ENCODE measurements around the gene CDK14. TPM values are rescaled to one million over a fixed set of nuclear protein-coding genes. Genes with fewer than 3 reads are reported as not detected.
"Not testable (repeated sequence)": the region's sequence is repeated elsewhere in the genome, so short reads cannot be mapped to it uniquely, and the experiment has no call there.

The CDK14 gene
- total and polyA plus RNA-seq, 5 experiments from 2014 or later, result 0.15 to 3.6 (median 2.8) TPM; not detected in 2

DNA sequence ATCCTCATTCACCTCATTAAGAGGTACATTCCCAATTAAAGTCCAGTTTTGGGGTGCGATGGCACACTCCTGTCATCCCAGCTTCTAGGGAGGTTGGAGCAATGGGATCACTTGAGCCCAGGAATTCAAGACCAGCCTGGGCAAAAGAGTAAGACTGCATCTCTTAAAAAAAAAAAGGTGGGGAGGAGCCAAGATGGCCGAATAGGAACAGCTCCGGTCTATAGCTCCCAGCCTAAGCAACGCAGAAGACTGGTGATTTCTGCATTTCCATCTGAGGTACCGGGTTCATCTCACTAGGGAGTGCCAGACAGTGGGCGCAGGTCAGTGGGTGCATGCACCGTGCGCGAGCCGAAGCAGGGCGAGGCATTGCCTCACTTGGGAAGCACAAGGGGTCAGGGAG, 577.1 kb downstream of the CDK14 start:
- H3K27ac Mint-ChIP-seq, H3K9me3 Mint-ChIP-seq, H3K4me1 Mint-ChIP-seq, ATAC-seq, H3K36me3 Mint-ChIP-seq, POLR2A ChIA-PET, DNase-seq, H3K4me3 Mint-ChIP-seq: not testable (repeated sequence)
- peaks cover 0 to 14% (median 0%) of the 10 kb centered on the region in 5 donors for H3K27me3 Mint-ChIP-seq

DNA sequence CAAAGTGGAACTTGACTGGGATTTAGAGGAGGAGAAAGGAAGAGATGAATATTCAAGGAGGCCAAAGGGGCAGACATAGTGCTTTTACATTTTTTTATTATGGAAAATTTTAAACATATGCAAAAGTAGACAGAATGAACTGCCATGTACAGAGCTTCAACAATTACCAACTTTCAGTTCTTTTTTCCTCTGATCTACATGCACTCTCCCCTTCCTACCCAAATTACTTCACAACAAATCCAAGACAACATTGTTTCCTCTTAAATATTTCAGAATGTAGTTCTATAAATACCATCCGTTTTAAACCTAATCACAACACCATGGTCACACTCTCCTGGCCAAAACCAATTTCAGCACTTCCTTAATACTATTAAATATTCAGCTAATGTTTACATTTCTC, 584.6 kb downstream of the CDK14 start:
- H3K9me3 Mint-ChIP-seq, result peaks cover 0 to 15% (median 0%) of the 10 kb centered on the region in 9 donors
- peaks cover 0 to 12% (median 2%) of the 10 kb centered on the region in 5 donors for H3K27me3 Mint-ChIP-seq
- DNase-seq (no peak), ATAC-seq (no peak)
- POLR2A ChIA-PET, result no interaction called here
- H3K4me3 Mint-ChIP-seq, result no peak overlapping the region
- H3K36me3 Mint-ChIP-seq, result peaks cover 0 to 4% (median 0%) of the 10 kb centered on the region in 3 donors
- H3K27ac Mint-ChIP-seq, result no peak overlapping the region
- H3K4me1 Mint-ChIP-seq, result no peaks in the 10 kb centered on the region

- POLR2A ChIA-PET, result no interaction called here
These were observed 585.8 kb downstream of the CDK14 start for GRCh38 chr7:91181949-91182348.

GRCh38 chr7:91182819-91183764, 587.0 kb downstream of the CDK14 start:
- peaks cover 0 to 15% (median 0%) of the 10 kb centered on the region in 9 donors for H3K9me3 Mint-ChIP-seq
- peaks cover 0 to 16% (median 2%) of the 10 kb centered on the region in 5 donors for H3K27me3 Mint-ChIP-seq
- peaks cover 0 to 4% (median 0%) of the 10 kb centered on the region in 3 donors for H3K36me3 Mint-ChIP-seq
- DNase-seq (no peak), ATAC-seq (no peak)
- H3K27ac Mint-ChIP-seq, result no peak overlapping the region
- H3K4me1 Mint-ChIP-seq, result no peaks in the 10 kb centered on the region
- H3K4me3 Mint-ChIP-seq, result no peak overlapping the region
- POLR2A ChIA-PET, result interaction anchor here (0.6 kb wide), 1 partner anchor 13 kb away, joined by 5 read pairs; no protein-coding TSS in a partner anchor

More at GRCh38 chr7:91181949-91182348, 585.8 kb downstream of the CDK14 start:
- Mint-ChIP-seq H3K9me3 (peaks cover 0 to 15% (median 0%) of the 10 kb centered on the region in 9 donors), H3K4me1 (no peaks in the 10 kb centered on the region), H3K27me3 (peaks cover 0 to 12% (median 2%) of the 10 kb centered on the region in 5 donors), H3K36me3 (peaks cover 0 to 4% (median 0%) of the 10 kb centered on the region in 3 donors), H3K4me3 (no peak overlapping the region), H3K27ac (no peak overlapping the region)
- ATAC-seq (no peak), DNase-seq (no peak)

- ATAC-seq (no peak), DNase-seq (no peak)
- Mint-ChIP-seq H3K27me3 (peaks cover 0 to 16% (median 2%) of the 10 kb centered on the region in 5 donors), H3K9me3 (peaks cover 0 to 7% (median 0%) of the 10 kb centered on the region in 9 donors), H3K4me1 (no peaks in the 10 kb centered on the region), H3K27ac (no peak overlapping the region), H3K36me3 (peaks cover 0 to 4% (median 0%) of the 10 kb centered on the region in 3 donors), H3K4me3 (no peak overlapping the region)
- POLR2A ChIA-PET, result no interaction called here
These were observed 589.6 kb downstream of the CDK14 start for GRCh38 chr7:91185771-91186170.

DNA sequence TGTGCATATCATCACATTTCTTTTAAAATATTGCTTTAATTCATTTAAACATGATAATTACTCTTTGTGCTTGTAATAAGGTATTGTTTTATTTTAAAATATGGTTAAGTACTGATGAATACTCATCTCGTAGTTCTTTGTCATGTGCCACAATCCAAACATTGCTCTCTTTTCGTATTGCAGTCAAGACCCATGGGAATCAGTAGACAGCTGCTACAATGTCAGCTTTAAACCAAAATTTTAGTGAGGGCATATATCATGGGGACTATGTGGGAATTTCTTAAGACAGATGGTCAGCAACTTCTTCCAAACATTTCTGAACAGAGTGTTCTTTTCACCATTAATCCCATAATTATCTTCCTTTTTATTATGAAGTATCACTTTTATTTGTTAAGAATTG, 590.9 kb downstream of the CDK14 start:
- Mint-ChIP-seq H3K4me3 (no peak overlapping the region), H3K36me3 (no peaks in the 10 kb centered on the region), H3K27me3 (peaks cover 0 to 16% (median 2%) of the 10 kb centered on the region in 5 donors), H3K9me3 (peaks cover 0 to 2% (median 0%) of the 10 kb centered on the region in 9 donors), H3K4me1 (no peaks in the 10 kb centered on the region), H3K27ac (no peak overlapping the region)
- DNase-seq, result no peak
- ATAC-seq, result no peak
- POLR2A ChIA-PET, result no interaction called here

GRCh38 chr7:91191771-91192170, 595.6 kb downstream of the CDK14 start:
- peaks cover 0 to 2% (median 0%) of the 10 kb centered on the region in 9 donors for H3K9me3 Mint-ChIP-seq
- ATAC-seq (no peak), DNase-seq (no peak)
- POLR2A ChIA-PET, result no interaction called here
- H3K36me3 Mint-ChIP-seq, result no peaks in the 10 kb centered on the region
- H3K27me3 Mint-ChIP-seq, result peaks cover 1 to 13% (median 3%) of the 10 kb centered on the region in 5 donors
- H3K4me1 Mint-ChIP-seq, result no peaks in the 10 kb centered on the region
- H3K4me3 Mint-ChIP-seq, result no peak overlapping the region
- H3K27ac Mint-ChIP-seq, result no peak overlapping the region

DNA sequence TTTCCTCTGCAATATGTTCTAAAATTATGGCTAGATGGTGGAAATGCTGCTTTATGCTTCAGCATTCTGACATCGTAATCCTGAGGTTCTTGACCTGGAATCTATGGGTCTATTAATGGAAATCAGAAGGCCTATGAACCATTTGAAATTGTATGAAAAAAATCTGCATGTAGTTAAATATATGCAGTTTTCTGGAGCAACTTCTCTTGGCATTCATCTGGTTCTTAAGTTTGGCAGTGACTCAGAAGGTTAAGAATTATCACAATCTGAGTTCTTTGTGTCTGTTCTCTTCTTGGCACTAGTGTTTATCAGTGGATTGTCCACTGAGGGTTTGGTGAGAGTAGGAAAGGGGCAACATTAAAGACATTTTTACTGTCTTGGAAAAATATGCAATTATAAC, 597.0 kb downstream of the CDK14 start:
- POLR2A ChIA-PET, result no interaction called here
- ATAC-seq, result no peak
- Mint-ChIP-seq H3K27ac (no peak overlapping the region), H3K4me1 (no peaks in the 10 kb centered on the region), H3K4me3 (no peak overlapping the region), H3K36me3 (no peaks in the 10 kb centered on the region), H3K9me3 (peaks cover 0 to 2% (median 0%) of the 10 kb centered on the region in 9 donors), H3K27me3 (peaks cover 1 to 12% (median 3%) of the 10 kb centered on the region in 5 donors)
- no peak for DNase-seq

- DNase-seq (no peak), ATAC-seq (no peak)
- Mint-ChIP-seq H3K4me3 (no peak overlapping the region), H3K4me1 (no peaks in the 10 kb centered on the region), H3K36me3 (no peaks in the 10 kb centered on the region), H3K9me3 (no peaks in the 10 kb centered on the region), H3K27ac (no peak overlapping the region), H3K27me3 (peaks cover 1 to 12% (median 3%) of the 10 kb centered on the region in 5 donors)
- POLR2A ChIA-PET, result no interaction called here
These were observed 598.7 kb downstream of the CDK14 start for GRCh38 chr7:91194841-91195240.

DNA sequence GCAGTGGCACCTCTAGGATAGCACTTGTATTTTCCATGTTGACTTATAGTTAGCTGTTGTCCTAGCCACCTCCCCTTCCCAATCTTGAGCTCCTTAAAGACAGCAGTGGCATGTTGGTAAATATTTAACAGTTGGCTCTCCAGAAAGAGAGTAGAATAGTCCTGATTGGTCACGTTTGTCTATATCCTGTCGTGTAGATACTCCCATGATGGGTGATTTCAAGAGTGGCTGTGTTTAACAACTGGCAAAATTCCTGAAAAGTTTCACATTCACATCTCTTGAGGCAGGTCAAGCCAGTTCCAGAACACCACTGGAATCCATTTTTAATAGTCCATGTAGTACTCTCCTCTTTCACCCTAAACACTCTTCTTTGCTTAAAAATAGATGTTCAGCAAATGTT, 599.9 kb downstream of the CDK14 start:
- no peak overlapping the region for H3K4me3 Mint-ChIP-seq
- H3K27me3 Mint-ChIP-seq, result peaks cover 1 to 12% (median 3%) of the 10 kb centered on the region in 5 donors
- no peaks in the 10 kb centered on the region for H3K4me1 Mint-ChIP-seq
- DNase-seq (no peak), ATAC-seq (no peak)
- H3K36me3 Mint-ChIP-seq, result no peaks in the 10 kb centered on the region
- no peak overlapping the region for H3K27ac Mint-ChIP-seq
- POLR2A ChIA-PET, result no interaction called here
- H3K9me3 Mint-ChIP-seq, result no peaks in the 10 kb centered on the region

DNA sequence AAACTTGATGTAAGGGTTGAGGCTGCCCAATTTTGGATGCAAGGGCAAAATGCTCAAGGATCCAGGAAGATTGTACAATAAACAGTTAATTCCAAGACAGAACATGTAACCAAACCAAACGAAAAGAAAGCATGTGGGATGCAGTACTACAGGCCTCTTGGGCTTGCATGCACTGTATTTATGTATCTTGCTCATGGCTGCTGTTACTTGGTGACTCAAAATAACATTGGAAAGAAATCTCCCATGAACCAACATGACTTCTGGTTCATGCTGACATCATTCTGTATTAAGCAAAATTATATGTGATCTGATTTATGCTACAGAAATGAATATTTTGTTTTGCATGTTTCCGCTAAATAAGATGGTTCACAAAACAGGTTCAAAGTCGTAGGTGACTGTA, 602.2 kb downstream of the CDK14 start:
- peaks cover 0 to 2% (median 0%) of the 10 kb centered on the region in 9 donors for H3K9me3 Mint-ChIP-seq
- no peak overlapping the region for H3K4me3 Mint-ChIP-seq
- POLR2A ChIA-PET, result no interaction called here
- no peak for ATAC-seq
- no peak overlapping the region for H3K27ac Mint-ChIP-seq
- no peak for DNase-seq
- no peaks in the 10 kb centered on the region for H3K4me1 Mint-ChIP-seq
- no peaks in the 10 kb centered on the region for H3K36me3 Mint-ChIP-seq
- peaks cover 1 to 15% (median 3%) of the 10 kb centered on the region in 5 donors for H3K27me3 Mint-ChIP-seq

GRCh38 chr7:91199601-91200000, 603.5 kb downstream of the CDK14 start:
- H3K4me3 Mint-ChIP-seq, result no peak overlapping the region
- POLR2A ChIA-PET, result no interaction called here
- no peaks in the 10 kb centered on the region for H3K36me3 Mint-ChIP-seq
- ATAC-seq (no peak), DNase-seq (no peak)
- no peaks in the 10 kb centered on the region for H3K4me1 Mint-ChIP-seq
- H3K9me3 Mint-ChIP-seq, result peaks cover 0 to 12% (median 0%) of the 10 kb centered on the region in 9 donors
- H3K27me3 Mint-ChIP-seq, result peaks cover 1 to 19% (median 3%) of the 10 kb centered on the region in 5 donors
- H3K27ac Mint-ChIP-seq, result no peak overlapping the region

DNA sequence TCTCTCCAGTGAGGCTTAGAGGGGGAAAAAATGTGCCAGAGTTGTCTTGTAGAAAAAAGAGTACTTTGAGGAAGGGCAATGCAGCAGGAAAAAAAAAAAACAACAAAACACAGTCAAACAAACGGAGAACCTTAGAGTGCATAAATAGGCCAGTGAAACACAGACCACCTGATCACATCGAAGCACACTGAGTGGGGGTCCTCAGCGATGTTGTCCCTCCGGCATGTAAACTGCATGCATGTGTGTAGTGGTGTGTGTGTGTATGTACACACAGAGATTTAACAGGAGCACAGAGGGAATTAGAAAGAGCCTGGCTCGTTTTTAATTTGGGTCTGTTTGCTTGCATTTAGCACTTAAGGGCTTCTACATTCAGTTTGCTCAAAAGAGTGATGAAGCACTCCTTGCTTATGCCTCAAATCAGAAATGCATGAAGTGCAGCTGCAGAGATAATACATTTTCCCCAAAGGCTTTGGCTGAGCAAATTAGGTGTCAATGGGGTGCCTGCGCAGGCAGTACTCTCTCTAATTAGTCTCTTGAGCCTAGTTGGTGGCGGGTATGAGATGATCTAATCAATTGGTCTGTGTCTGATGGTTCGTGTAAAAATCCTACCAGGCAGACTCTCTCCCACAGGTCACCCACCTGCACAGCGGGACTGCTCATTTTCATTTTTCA, 605.5 kb downstream of the CDK14 start:
- no peak overlapping the region for H3K27ac Mint-ChIP-seq
- peaks cover 0 to 14% (median 2%) of the 10 kb centered on the region in 9 donors for H3K9me3 Mint-ChIP-seq
- POLR2A ChIA-PET, result no interaction called here
- no peaks in the 10 kb centered on the region for H3K4me1 Mint-ChIP-seq
- peaks cover 0 to 10% (median 0%) of the 10 kb centered on the region in 5 donors for H3K27me3 Mint-ChIP-seq
- H3K36me3 Mint-ChIP-seq, result no peaks in the 10 kb centered on the region
- DNase-seq (no peak), ATAC-seq (no peak)
- H3K4me3 Mint-ChIP-seq, result no peak overlapping the region

Measured in naive thymus-derived CD8-positive, alpha-beta T cell (primary cell).